Tibial artery (tissue), 4 donors: ENCODE measurements around the gene BFSP2.

Source experiments
- DNase-seq, 2 donors: peaks; one replicate each; pipeline ENCODE4 v3.0.0-alpha.2; 2019
- H3K27ac ChIP-seq, 2 donors: fragments of 200-600 bp; sonication (generic) in 1 of 2; 1 replicate in 1 of 2; 2 replicates in 1 of 2; pipeline ENCODE4 v1.5.1; 2018 to 2019; ENCODE audit warnings: mild to moderate bottlenecking in 1 of 2
- H3K27me3 ChIP-seq, 2 donors: fragments of 200-600 bp; sonication (generic) in 1 of 2; one replicate each; pipeline versions ENCODE4 v1.5.1 to v1.6.0; 2016 to 2019
- H3K36me3 ChIP-seq, 3 donors: fragments of 200-600 bp; sonication (generic) in 2 of 3; one replicate each; pipeline ENCODE4 v1.5.1; 2016 to 2019; ENCODE audit warnings: mild to moderate bottlenecking in 2 of 3
- H3K4me1 ChIP-seq, 4 donors: fragments of 200-600 bp; sonication (generic) in 2 of 4; 1 replicate in 3 of 4; 2 replicates in 1 of 4; pipeline ENCODE4 v1.5.1; 2016 to 2019
- H3K4me3 ChIP-seq, 2 donors: fragments of 200-600 bp; sonication (generic) in 1 of 2; 1 replicate in 1 of 2; 2 replicates in 1 of 2; pipeline ENCODE4 v1.5.1; 2018 to 2019; ENCODE audit warnings: mild to moderate bottlenecking in 2 of 2
- H3K9me3 ChIP-seq, 3 donors: fragments of 200-600 bp; sonication (generic) in 1 of 3; one replicate each; pipeline ENCODE4 v1.5.1; 2016 to 2019
- CTCF ChIP-seq, 2 experiments: fragments of 200-600 bp in 1 of 2; fragments of 450-650 bp in 1 of 2; IDR thresholded peaks; one replicate each; pipeline ENCODE4 v1.5.1; 2017 to 2019; ENCODE audit warnings: antibody characterized with exemption in 2 of 2, mild to moderate bottlenecking in 1 of 2, moderate library complexity in 1 of 2
- intact Hi-C: fragments of 100-400 bp; cut with DNase I; formaldehyde crosslinking; loops from one replicate; pipeline ENCODE4 v1.15.0; 2023; ENCODE audit warnings: low total_unique reads

BFSP2 gene

GRCh38 chr3:133425898-133426297, 26.0 kb downstream of the BFSP2 start:
- Histone ChIP-seq H3K27me3 (peaks cover 0 to 16% of the 10 kb centered on the region in 2 donors), H3K9me3 (no peaks in the 10 kb centered on the region), H3K27ac (no peak overlapping the region), H3K4me3 (no peak overlapping the region), H3K36me3 (no peaks in the 10 kb centered on the region), H3K4me1 (peaks cover 0 to 6% (median 5%) of the 10 kb centered on the region in 4 donors)
- TF ChIP-seq CTCF (IDR thresholded peaks at IDR 0.05): no peak
- no peak for DNase-seq
- intact Hi-C loops: no loop called here

GRCh38 chr3:133426721-133427120, 26.9 kb downstream of the BFSP2 start:
- no peak for TF ChIP-seq CTCF (IDR thresholded peaks at IDR 0.05)
- intact Hi-C loops: no loop called here

GRCh38 chr3:133428552-133428951, 28.7 kb downstream of the BFSP2 start:
- peaks cover 0 to 3% (median 2%) of the 10 kb centered on the region in 4 donors for H3K4me1 ChIP-seq
- intact Hi-C loops: no loop called here
- H3K36me3 ChIP-seq: no peaks in the 10 kb centered on the region
- H3K27me3 ChIP-seq: peaks cover 0 to 10% of the 10 kb centered on the region in 2 donors
- no peaks in the 10 kb centered on the region for H3K9me3 ChIP-seq
- no peak overlapping the region for H3K4me3 ChIP-seq
- no peak overlapping the region for H3K27ac ChIP-seq
- DNase-seq: no peak
- no peak for TF ChIP-seq CTCF (IDR thresholded peaks at IDR 0.05)

More at GRCh38 chr3:133426721-133427120, 26.9 kb downstream of the BFSP2 start:
- no peaks in the 10 kb centered on the region for H3K36me3 ChIP-seq
- DNase-seq: no peak
- H3K27me3 ChIP-seq: peaks cover 0 to 16% of the 10 kb centered on the region in 2 donors
- peaks cover 0 to 6% (median 5%) of the 10 kb centered on the region in 4 donors for H3K4me1 ChIP-seq
- H3K9me3 ChIP-seq: no peaks in the 10 kb centered on the region
- no peak overlapping the region for H3K27ac ChIP-seq
- H3K4me3 ChIP-seq: no peak overlapping the region

- intact Hi-C loops: no loop called here
- Histone ChIP-seq H3K4me3 (no peak overlapping the region), H3K27ac (no peak overlapping the region), H3K9me3 (no peaks in the 10 kb centered on the region), H3K27me3 (peaks cover 0 to 10% of the 10 kb centered on the region in 2 donors), H3K4me1 (no peaks in the 10 kb centered on the region), H3K36me3 (no peaks in the 10 kb centered on the region)
- no peak for DNase-seq
- no peak for TF ChIP-seq CTCF (IDR thresholded peaks at IDR 0.05)
Observed at GRCh38 chr3:133429063-133429462, 29.2 kb downstream of the BFSP2 start.

- Histone ChIP-seq H3K9me3 (no peaks in the 10 kb centered on the region), H3K4me3 (no peak overlapping the region), H3K4me1 (no peaks in the 10 kb centered on the region), H3K27me3 (no peaks in the 10 kb centered on the region), H3K27ac (no peak overlapping the region), H3K36me3 (no peaks in the 10 kb centered on the region)
- intact Hi-C loops: no loop called here
- no peak for TF ChIP-seq CTCF (IDR thresholded peaks at IDR 0.05)
- DNase-seq: no peak
Observed at GRCh38 chr3:133439563-133439962, 39.7 kb downstream of the BFSP2 start.

GRCh38 chr3:133440652-133441051, 40.8 kb downstream of the BFSP2 start:
- Histone ChIP-seq H3K36me3 (no peaks in the 10 kb centered on the region), H3K9me3 (no peaks in the 10 kb centered on the region), H3K27me3 (no peaks in the 10 kb centered on the region), H3K4me3 (no peak overlapping the region), H3K27ac (no peak overlapping the region), H3K4me1 (no peaks in the 10 kb centered on the region)
- no peak for TF ChIP-seq CTCF (IDR thresholded peaks at IDR 0.05)
- intact Hi-C loops: no loop called here
- DNase-seq: no peak
